ENCODE data around the gene KCNJ2. TPM values are rescaled to one million over a fixed set of nuclear protein-coding genes. Genes with fewer than 3 reads are reported as not detected.

KCNJ2 gene
- total and polyA plus RNA-seq, 3 donors from 2014 or later, result 0.58 to 1.1 (median 0.79) TPM

DNA sequence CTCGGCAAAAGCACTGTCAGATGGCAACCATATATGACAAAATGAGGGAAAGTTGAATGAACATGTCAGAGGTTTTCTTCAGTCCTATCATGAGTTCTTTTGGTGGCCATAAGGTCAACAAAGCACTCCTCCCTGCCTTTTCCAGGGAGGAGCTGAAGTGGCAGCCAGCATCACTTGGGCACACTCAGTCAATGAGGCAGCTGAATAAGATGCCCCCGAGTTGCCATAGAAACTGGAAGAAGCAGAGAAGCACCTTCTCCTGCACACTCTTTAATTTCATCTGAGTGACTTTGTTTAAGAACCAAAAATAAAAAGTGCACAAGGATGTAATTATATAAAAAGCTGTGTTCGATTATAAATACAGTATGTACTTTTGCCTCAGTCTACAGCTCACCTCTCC lies 16.0 kb downstream of the KCNJ2 start:
- H3K4me3 ChIP-seq, result no peak overlapping the region
- TF ChIP-seq, protein P1, sequence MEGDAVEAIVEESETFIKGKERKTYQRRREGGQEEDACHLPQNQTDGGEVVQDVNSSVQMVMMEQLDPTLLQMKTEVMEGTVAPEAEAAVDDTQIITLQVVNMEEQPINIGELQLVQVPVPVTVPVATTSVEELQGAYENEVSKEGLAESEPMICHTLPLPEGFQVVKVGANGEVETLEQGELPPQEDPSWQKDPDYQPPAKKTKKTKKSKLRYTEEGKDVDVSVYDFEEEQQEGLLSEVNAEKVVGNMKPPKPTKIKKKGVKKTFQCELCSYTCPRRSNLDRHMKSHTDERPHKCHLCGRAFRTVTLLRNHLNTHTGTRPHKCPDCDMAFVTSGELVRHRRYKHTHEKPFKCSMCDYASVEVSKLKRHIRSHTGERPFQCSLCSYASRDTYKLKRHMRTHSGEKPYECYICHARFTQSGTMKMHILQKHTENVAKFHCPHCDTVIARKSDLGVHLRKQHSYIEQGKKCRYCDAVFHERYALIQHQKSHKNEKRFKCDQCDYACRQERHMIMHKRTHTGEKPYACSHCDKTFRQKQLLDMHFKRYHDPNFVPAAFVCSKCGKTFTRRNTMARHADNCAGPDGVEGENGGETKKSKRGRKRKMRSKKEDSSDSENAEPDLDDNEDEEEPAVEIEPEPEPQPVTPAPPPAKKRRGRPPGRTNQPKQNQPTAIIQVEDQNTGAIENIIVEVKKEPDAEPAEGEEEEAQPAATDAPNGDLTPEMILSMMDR (IDR thresholded peaks at IDR 0.05), result no peak
- no peak for TF ChIP-seq POLR2A (IDR thresholded peaks at IDR 0.05)
- H3K27me3 ChIP-seq, result no peaks in the 10 kb centered on the region
- intact Hi-C loops (cut with DNase I; ENCODE audit: low total_unique reads), result no loop called here
- H3K4me1 ChIP-seq, result no peaks in the 10 kb centered on the region
- DNase-seq, result no peak
- H3K36me3 ChIP-seq (ENCODE audit: low read depth, missing control alignments), result no peaks in the 10 kb centered on the region
- WGBS, 2 donors, result 89 to 93% methylated on average over 3 of the region's 3 CpGs
- no peak overlapping the region for H3K27ac ChIP-seq
- no peaks in the 10 kb centered on the region for H3K9me3 ChIP-seq

DNA sequence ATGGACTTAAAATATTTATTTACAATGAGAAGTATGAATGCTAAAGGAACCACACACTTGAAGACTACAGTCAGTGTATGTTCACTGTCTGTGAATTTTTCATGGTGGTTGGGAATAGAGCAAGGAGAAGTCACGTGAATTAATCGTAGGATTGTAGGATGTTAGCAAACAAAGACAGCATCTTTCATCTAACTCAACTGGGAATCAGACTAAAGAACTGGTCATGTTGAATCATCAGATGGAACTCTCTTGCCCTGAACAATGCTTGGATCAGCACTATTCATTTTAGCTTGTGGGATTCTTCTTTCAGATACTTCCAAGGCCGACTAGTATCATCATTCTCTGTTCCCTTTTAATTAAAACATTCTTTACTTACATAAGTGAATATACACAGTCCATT lies 18.1 kb downstream of the KCNJ2 start:
- Histone ChIP-seq H3K9me3 (no peaks in the 10 kb centered on the region), H3K27ac (no peak overlapping the region), H3K36me3 (ENCODE audit: low read depth, missing control alignments) (no peaks in the 10 kb centered on the region), H3K27me3 (no peaks in the 10 kb centered on the region), H3K4me3 (no peak overlapping the region), H3K4me1 (no peaks in the 10 kb centered on the region)
- 82 to 85% methylated on average over 3 of the region's 3 CpGs for WGBS, 2 donors
- TF ChIP-seq, protein P1 (IDR thresholded peaks at IDR 0.05), result no peak
- TF ChIP-seq POLR2A (IDR thresholded peaks at IDR 0.05), result no peak
- intact Hi-C loops (cut with DNase I; ENCODE audit: low total_unique reads), result no loop called here
- DNase-seq, result no peak

DNA sequence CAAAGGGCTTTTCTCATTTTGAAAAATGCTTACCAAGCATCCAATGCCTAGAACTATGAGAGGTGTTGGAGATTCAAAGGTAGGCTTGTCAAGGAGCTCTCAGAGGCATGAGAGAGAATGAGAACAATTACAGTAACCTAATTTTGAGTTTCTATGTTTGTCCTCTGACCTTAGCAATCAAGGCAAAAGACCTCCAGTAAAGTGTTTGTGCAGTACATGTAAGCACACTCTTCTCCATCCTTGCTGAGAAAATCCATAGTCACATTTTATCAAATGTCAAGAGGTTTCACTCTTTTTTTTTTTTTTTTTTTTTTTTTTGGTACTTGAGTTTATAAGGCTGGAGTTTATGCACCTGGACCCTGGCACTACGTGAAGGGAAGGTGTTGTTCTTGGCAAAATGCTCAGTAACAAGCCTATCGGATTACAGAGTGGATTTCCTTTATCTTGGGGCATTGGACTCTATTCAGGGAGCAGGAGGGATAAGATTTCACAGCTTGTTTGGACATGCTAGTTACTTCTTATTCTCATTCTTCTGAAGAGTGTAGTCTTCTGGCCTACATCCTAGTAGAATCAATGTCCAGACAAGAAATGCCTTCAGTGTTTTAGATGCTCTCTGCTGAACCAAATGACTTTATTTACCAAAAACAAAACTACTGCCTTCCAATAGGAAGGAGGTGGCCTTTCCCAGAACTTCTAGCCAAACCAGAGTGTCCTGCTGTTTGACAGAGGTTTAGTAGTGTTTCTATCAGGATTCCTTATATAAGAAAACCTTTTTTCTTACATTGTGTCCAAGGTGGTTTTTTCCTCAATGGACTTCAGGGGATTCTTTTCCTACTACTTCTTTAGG lies 21.9 kb downstream of the KCNJ2 start:
- WGBS, 2 donors, result 45 to 54% methylated on average over 2 of the region's 2 CpGs
- TF ChIP-seq, protein P1 (IDR thresholded peaks at IDR 0.05), result no peak
- no peak for TF ChIP-seq POLR2A (IDR thresholded peaks at IDR 0.05)

DNA sequence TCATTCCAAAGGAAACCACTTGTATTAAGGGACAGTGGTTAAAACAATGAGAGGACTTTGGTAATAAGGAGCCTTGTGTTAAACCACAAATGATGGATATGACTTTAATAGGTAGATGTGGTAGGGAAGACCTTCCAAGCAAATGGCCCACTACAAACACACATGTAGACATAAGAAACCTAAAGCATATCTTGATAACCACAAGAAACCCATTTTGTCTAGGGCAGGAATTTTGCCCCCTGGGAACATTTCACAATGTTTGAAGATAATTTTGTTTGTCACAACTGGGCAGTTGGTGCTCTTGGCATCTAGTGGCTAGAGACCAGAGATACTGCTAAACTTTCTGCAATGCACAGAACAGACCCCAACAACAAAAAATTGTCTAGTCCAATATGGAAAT lies 25.8 kb downstream of the KCNJ2 start:
- H3K4me3 ChIP-seq, result no peak overlapping the region
- H3K4me1 ChIP-seq, result no peaks in the 10 kb centered on the region
- no peak for DNase-seq
- H3K36me3 ChIP-seq (ENCODE audit: low read depth, missing control alignments), result no peaks in the 10 kb centered on the region
- no peaks in the 10 kb centered on the region for H3K9me3 ChIP-seq
- H3K27ac ChIP-seq, result no peak overlapping the region
- no peaks in the 10 kb centered on the region for H3K27me3 ChIP-seq
- TF ChIP-seq, protein P1 (IDR thresholded peaks at IDR 0.05), result no peak
- no peak for TF ChIP-seq POLR2A (IDR thresholded peaks at IDR 0.05)
- intact Hi-C loops (cut with DNase I; ENCODE audit: low total_unique reads), result no loop called here

More for the DNA sequence above, 21.9 kb downstream of the KCNJ2 start:
- no peaks in the 10 kb centered on the region for H3K9me3 ChIP-seq
- H3K4me3 ChIP-seq, result no peak overlapping the region
- no peaks in the 10 kb centered on the region for H3K4me1 ChIP-seq
- no peak overlapping the region for H3K27ac ChIP-seq
- intact Hi-C loops (cut with DNase I; ENCODE audit: low total_unique reads), result no loop called here
- no peak for DNase-seq
- H3K36me3 ChIP-seq (ENCODE audit: low read depth, missing control alignments), result no peaks in the 10 kb centered on the region
- H3K27me3 ChIP-seq, result no peaks in the 10 kb centered on the region
